Measurements from ENCODE around the gene PPP1R13L.

DNA sequence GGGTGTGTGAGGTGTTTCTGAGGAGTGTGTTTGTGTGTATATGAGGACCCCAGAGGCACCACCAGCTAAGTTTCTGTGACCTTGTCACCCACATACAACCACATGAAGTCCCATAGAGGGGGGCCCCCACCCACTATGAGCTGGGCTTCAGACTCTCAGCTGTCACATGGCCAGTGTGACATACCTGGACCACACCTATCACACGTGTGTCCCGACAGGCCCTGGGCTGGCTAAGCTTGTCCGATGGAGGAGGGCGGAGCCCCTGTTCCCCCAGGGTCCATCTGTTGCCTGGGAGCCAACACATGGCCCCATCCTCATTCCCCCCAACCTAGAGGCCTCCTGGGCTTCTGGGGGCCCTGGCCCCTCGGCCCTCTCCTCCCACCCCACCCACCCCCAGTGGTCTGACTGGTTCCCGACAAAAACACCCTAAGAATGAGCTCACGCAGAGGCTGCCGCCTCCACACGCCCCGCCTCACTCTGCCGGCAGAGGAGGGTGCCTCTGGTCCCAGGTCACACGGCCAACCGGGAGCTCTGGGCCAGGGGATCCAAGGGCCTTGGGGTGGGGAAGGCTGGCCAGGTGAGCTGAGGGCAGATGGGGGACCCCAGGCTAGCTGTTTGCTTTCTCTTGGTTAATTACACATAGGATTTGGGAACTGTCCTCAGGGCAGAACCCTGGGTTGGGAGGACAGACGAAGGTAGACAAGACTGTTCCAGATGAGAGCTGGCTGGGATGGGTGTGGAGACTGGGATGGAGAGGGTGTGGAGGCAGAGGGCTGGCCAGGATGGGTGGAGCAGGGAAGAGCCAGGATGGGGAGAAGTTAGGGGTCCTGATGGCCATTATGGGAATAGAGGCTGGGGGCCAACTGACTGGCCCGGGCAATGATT, 60.0 kb downstream of the PPP1R13L start:
- TF ChIP-seq, protein P1, sequence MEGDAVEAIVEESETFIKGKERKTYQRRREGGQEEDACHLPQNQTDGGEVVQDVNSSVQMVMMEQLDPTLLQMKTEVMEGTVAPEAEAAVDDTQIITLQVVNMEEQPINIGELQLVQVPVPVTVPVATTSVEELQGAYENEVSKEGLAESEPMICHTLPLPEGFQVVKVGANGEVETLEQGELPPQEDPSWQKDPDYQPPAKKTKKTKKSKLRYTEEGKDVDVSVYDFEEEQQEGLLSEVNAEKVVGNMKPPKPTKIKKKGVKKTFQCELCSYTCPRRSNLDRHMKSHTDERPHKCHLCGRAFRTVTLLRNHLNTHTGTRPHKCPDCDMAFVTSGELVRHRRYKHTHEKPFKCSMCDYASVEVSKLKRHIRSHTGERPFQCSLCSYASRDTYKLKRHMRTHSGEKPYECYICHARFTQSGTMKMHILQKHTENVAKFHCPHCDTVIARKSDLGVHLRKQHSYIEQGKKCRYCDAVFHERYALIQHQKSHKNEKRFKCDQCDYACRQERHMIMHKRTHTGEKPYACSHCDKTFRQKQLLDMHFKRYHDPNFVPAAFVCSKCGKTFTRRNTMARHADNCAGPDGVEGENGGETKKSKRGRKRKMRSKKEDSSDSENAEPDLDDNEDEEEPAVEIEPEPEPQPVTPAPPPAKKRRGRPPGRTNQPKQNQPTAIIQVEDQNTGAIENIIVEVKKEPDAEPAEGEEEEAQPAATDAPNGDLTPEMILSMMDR (IDR thresholded peaks at IDR 0.05), result no peak
- no peak for TF ChIP-seq POLR2A (IDR thresholded peaks at IDR 0.05)
- no peak for TF ChIP-seq EP300 (IDR thresholded peaks at IDR 0.05)
